K562 (cell line): Measurements from ENCODE around the gene PDE4D. TPM values are rescaled to one million over a fixed set of nuclear protein-coding genes. Genes with fewer than 3 reads are reported as not detected.

Source experiments
- ATAC-seq: fragments of 200-7000 bp; cut with Tn5 transposase; 3 replicates; pipeline ENCODE4 v1.9.1; 2020; ENCODE audit warnings: moderate library complexity
- BruUV-seq: library from RNA; stranded (reverse); fragments of 400-500 nt; replicated peaks from 2 replicates; lab custom pipeline; 2021; lab: Mats Ljungman, UMichigan
- CTCF ChIA-PET: fragments of 300-600 bp; formaldehyde crosslinking; extraction: SDS; loops from one replicate; lab custom pipeline; 2021; ENCODE audit warnings: low intra/inter-chr PET ratio; lab: Yijun Ruan, JAX
- POLR2A ChIA-PET: fragments of 300-600, 350-650 bp; sonication (Branson Sonifier 250); formaldehyde crosslinking; extraction: SDS; loops from one replicate; lab custom pipeline; 2021; ENCODE audit warnings: antibody characterized with exemption, inconsistent platforms; lab: Yijun Ruan, JAX
- DNase-seq, 4 experiments: peaks; one replicate each; pipeline versions ENCODE4 v3.0.0 to v3.0.0-alpha.2; 2011 to 2018; ENCODE audit warnings: low spot score in 3 of 4, mixed read lengths in 3 of 4; ENCODE audit errors: extremely low read depth in 1 of 4
- FAIRE-seq: peaks from 2 replicates; lab custom pipeline; 2011; peaks lifted over from hg19 to GRCh38; lab: Jason Lieb, UNC
- H2AFZ ChIP-seq: 2 replicates; pipeline ENCODE4 v1.6.0; 2011; ENCODE audit warnings: low read depth, low read length, control low read depth, inconsistent platforms
- H3K27ac ChIP-seq: fragments of 200-600 bp; 3 replicates; pipeline ENCODE4 v1.8.0; 2011; ENCODE audit warnings: low read depth, mild to moderate bottlenecking, control low read depth, inconsistent platforms, low read length, moderate library complexity, mixed read lengths; ENCODE audit errors: extremely low read depth
- H3K27me3 ChIP-seq, 2 experiments: fragments of 300-600 bp in 1 of 2; 2 replicates in 1 of 2; 3 replicates in 1 of 2; pipeline versions ENCODE4 v1.6.0 to v1.8.0; 2011; ENCODE audit warnings: inconsistent platforms in 2 of 2, low read length in 2 of 2, mild to moderate bottlenecking in 1 of 2, mixed read lengths in 1 of 2, moderate library complexity in 1 of 2; ENCODE audit not compliant: control insufficient read depth in 2 of 2, insufficient read depth in 2 of 2
- H3K36me3 ChIP-seq: fragments of 300-600 bp; 3 replicates; pipeline ENCODE4 v1.8.0; 2011; ENCODE audit warnings: mild to moderate bottlenecking, low read length, inconsistent platforms; ENCODE audit not compliant: control insufficient read depth, insufficient read depth
- H3K4me1 ChIP-seq, 2 experiments: fragments of 200-600 bp in 1 of 2; replicated peaks in 1 of 2; 2 replicates in 1 of 2; 3 replicates in 1 of 2; pipeline versions ENCODE4 v1.5.1 to v1.8.0; 2011; ENCODE audit warnings: inconsistent platforms in 2 of 2, low read length in 2 of 2, mild to moderate bottlenecking in 1 of 2, mixed read lengths in 1 of 2, moderate library complexity in 1 of 2; ENCODE audit not compliant: control insufficient read depth in 2 of 2, insufficient read depth in 2 of 2
- H3K4me2 ChIP-seq: 2 replicates; pipeline ENCODE4 v1.6.1; 2011; ENCODE audit warnings: low read length, control low read depth, inconsistent platforms, mixed read lengths; ENCODE audit not compliant: insufficient read depth
- H3K4me3 ChIP-seq: fragments of 200-600 bp; sonication (generic), shearing (Covaris generic); 2 replicates; pipeline ENCODE4 v1.5.1; 2016; ENCODE audit warnings: control low read depth, inconsistent platforms
- H3K79me2 ChIP-seq: fragments of 200-600 bp; 3 replicates; pipeline ENCODE4 v1.8.0; 2011; ENCODE audit warnings: low read length, inconsistent platforms; ENCODE audit not compliant: control insufficient read depth, insufficient read depth
- H3K9ac ChIP-seq, 2 experiments: 2 replicates each; pipeline versions ENCODE4 v1.6.0 to v1.6.1; 2011; ENCODE audit warnings: low read depth in 2 of 2, low read length in 2 of 2, control low read depth in 1 of 2, inconsistent platforms in 1 of 2, mild to moderate bottlenecking in 1 of 2, mixed read lengths in 1 of 2; ENCODE audit not compliant: insufficient read depth in 1 of 2
- H3K9me1 ChIP-seq: one replicate; pipeline ENCODE4 v1.6.0; 2011; ENCODE audit warnings: inconsistent platforms, mild to moderate bottlenecking, low read length, moderate library complexity; ENCODE audit not compliant: control insufficient read depth, insufficient read depth
- H3K9me3 ChIP-seq: replicated peaks from 2 replicates; pipeline ENCODE4 v1.5.1; 2011; ENCODE audit warnings: low read depth, low read length, inconsistent platforms; ENCODE audit not compliant: control insufficient read depth, insufficient read depth
- H4K20me1 ChIP-seq: replicated peaks from 2 replicates; pipeline ENCODE4 v1.6.1; 2011; ENCODE audit warnings: low read length, inconsistent platforms, mixed read lengths; ENCODE audit not compliant: control insufficient read depth, insufficient read depth
- CREM ChIP-seq: IDR thresholded peaks from 2 replicates; pipeline ENCODE4 v1.6.1; 2014; ENCODE audit warnings: antibody characterized with exemption, low read depth
- FOXA3 ChIP-seq, 2 experiments: fragments of 450-650 bp in 1 of 2; sonication (generic) in 1 of 2; formaldehyde crosslinking; IDR thresholded peaks in 1 of 2; conservative IDR thresholded peaks in 1 of 2; 2 replicates each; pipeline versions ENCODE4 v1.4.0 to v1.8.0; 2020 to 2022; ENCODE audit warnings: mild to moderate bottlenecking in 2 of 2, missing genetic modification reagents in 1 of 2
- KLF16 ChIP-seq: IDR thresholded peaks from 2 replicates; pipeline ENCODE4 v1.6.1; 2016; ENCODE audit warnings: antibody characterized with exemption
- NFIC ChIP-seq: fragments of 450-650 bp; IDR thresholded peaks from 2 replicates; pipeline ENCODE4 v1.6.1; 2017; ENCODE audit warnings: mild to moderate bottlenecking, inconsistent platforms
- NR2C2 ChIP-seq, 2 experiments: fragments of 200-800 bp in 1 of 2; sonication (Bioruptor generic) in 1 of 2; sonication (generic) in 1 of 2; formaldehyde crosslinking in 1 of 2; IDR thresholded peaks; 2 replicates each; pipeline versions ENCODE4 v1.6.1 to v1.8.0; 2016 to 2022; ENCODE audit warnings: mild to moderate bottlenecking in 1 of 2, missing compliant biosample characterization in 1 of 2, missing genetic modification characterization in 1 of 2, missing genetic modification reagents in 1 of 2
- RFX7 ChIP-seq: fragments of 250-450 bp; sonication (Bioruptor Pico); IDR thresholded peaks from 2 replicates; pipeline ENCODE4 v1.5.1; 2021; ENCODE audit warnings: mild to moderate bottlenecking
- ZNF785 ChIP-seq: fragments of 250-450 bp; sonication (Bioruptor Pico); IDR thresholded peaks from 2 replicates; pipeline ENCODE4 v1.4.0; 2020; ENCODE audit warnings: mild to moderate bottlenecking
- WGBS: fragments of 100-300 bp; shearing (Covaris generic); methylation state at CpG from one replicate; pipeline ENCODE4 v1.1.6; 2016; ENCODE audit warnings: low coverage, mixed read lengths; ENCODE audit not compliant: insufficient coverage; ENCODE audit errors: missing lambda C conversion rate; 5-methylcytosine and 5-hydroxymethylcytosine counted together
- in situ Hi-C: fragments of 300-500 bp; cut with MboI; formaldehyde crosslinking; loops from 4 replicates; pipeline ENCODE4 v1.15.0; 2018; ENCODE audit warnings: inconsistent platforms, mixed read lengths
- intact Hi-C: fragments of 100-400 bp; cut with micrococcal nuclease; formaldehyde crosslinking; loops from 2 replicates; pipeline ENCODE4 v1.14.2; 2022
- polyA plus RNA-seq, 8 experiments: library from polyadenylated mRNA; depleted of rRNA in 4 of 8; stranded (reverse) in 5 of 8; unstranded in 3 of 8; fragments of >200 nt; fragmentation: Nextera tagmentation in 2 of 8; fragmentation: Illumina TruSeq in 1 of 8; extraction: Ambion mirVana in 2 of 8; extraction: Trizol in 1 of 8; gene quantifications; 2 replicates each; pipeline versions ENCODE4 v1.2.1 to v1.2.3, GENCODE V29; 2011 to 2014; ENCODE audit warnings: inconsistent platforms in 1 of 8, missing spikeins in 1 of 8
- total RNA-seq, 7 experiments: library from RNA; depleted of rRNA in 6 of 7; stranded (reverse); fragments of >200 nt in 6 of 7; fragmentation: Illumina TruSeq in 2 of 7; extraction: Trizol in 2 of 7; gene quantifications; 2 replicates each; pipeline versions ENCODE4 v1.2.1 to v1.2.3, GENCODE V29; 2011 to 2021; ENCODE audit warnings: low replicate concordance in 1 of 7
- TF ChIP-seq, protein P1 (sequence below): fragments of 200-400 bp; formaldehyde crosslinking; IDR thresholded peaks from 2 replicates; pipeline ENCODE4 v1.6.1; 2017; ENCODE audit warnings: mild to moderate bottlenecking, low read depth, low read length, moderate library complexity

PDE4D gene
- total and polyA plus RNA-seq, 9 of the 15 experiments (the other 6 are each of a cell fraction or from before 2014, with no cell fraction given) = 0.04 to 0.46 (median 0.13) TPM

DNA sequence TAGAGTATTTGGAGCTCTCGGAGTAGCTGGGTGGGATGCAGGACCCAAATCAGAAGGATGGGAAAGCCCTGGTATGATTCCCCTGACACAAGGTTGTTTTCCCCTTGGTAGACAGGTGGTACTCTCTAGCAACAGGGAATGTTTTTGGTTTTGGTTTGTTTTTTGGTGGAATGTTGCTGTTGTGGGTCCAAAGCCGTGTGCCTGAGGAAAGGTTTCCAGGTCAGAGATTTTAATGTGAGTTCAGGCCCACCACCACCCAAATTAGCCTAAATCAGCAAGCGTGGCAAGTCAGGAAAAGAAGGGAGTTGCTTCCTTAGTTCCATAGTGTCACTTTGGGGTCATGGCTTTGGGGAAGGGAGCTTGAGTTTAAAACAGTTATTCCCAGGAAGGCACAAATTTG, 925.2 kb downstream of the PDE4D start (continued):
- TF ChIP-seq, protein P1, sequence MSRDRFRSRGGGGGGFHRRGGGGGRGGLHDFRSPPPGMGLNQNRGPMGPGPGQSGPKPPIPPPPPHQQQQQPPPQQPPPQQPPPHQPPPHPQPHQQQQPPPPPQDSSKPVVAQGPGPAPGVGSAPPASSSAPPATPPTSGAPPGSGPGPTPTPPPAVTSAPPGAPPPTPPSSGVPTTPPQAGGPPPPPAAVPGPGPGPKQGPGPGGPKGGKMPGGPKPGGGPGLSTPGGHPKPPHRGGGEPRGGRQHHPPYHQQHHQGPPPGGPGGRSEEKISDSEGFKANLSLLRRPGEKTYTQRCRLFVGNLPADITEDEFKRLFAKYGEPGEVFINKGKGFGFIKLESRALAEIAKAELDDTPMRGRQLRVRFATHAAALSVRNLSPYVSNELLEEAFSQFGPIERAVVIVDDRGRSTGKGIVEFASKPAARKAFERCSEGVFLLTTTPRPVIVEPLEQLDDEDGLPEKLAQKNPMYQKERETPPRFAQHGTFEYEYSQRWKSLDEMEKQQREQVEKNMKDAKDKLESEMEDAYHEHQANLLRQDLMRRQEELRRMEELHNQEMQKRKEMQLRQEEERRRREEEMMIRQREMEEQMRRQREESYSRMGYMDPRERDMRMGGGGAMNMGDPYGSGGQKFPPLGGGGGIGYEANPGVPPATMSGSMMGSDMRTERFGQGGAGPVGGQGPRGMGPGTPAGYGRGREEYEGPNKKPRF = no peak

DNA sequence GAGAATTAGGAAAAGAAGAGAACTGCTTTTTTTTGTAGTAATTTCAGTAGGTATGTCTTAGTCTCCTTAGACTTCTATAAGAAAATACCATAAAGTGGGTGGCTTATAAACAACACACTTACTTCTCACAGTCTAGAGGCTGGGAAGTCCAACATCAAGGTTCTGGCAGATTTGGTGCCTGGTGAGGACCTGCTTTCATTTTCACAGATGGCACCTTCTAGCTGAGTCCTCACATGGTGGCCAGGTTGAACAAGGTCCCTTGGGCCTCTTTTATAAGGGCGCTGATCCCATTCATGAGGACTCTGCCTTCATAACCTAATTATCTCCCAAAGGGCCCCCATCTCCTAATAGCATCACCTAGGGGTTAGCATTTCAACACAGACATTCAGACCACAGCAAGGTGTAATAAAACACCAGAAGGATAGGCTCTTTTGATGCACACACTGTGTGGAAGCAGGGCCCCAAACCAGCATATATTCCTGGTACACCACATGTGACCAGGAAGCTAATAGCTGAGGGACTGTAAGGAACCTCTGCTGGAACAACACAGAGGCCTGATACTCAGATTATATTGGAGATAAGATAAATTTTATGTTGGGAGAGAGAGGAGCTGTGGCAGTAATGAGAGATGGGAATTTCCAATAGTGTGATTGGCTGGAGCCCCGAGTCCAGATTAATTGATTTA, 925.8 kb downstream of the PDE4D start:
- FAIRE-seq = no peak
- Histone ChIP-seq H3K79me2 (no peaks in the 10 kb centered on the region), H3K27ac (no peak overlapping the region), H2AFZ (no peak overlapping the region)
- in situ Hi-C loops (no loop called here), intact Hi-C loops (no loop called here)
- TF ChIP-seq NR2C2 (CRISPR knock-in tag; IDR thresholded peaks at IDR 0.05) (no peak), NR2C2 (tag; IDR thresholded peaks at IDR 0.05) (no peak), RFX7 (CRISPR knock-in tag) (no peak), FOXA3 (CRISPR knock-in tag; conservative IDR thresholded peaks at IDR 0.05 in 1 of 2, IDR thresholded peaks at IDR 0.05 in 1 of 2) (no peak), NFIC (no peak), CREM (no peak), ZNF785 (CRISPR knock-in tag) (no peak), KLF16 (no peak)
- TF ChIP-seq, all 486 proteins: peak for 0
- DNase-seq = no peak
- no peaks in the 10 kb centered on the region for H3K27me3 ChIP-seq
- no peak overlapping the region for H3K4me3 ChIP-seq
- H3K36me3 ChIP-seq = no peaks in the 10 kb centered on the region
- BruUV-seq = no TSS peak
- no peaks in the 10 kb centered on the region for H3K9me1 ChIP-seq
- ChIA-PET POLR2A (no interaction called here), CTCF (no interaction called here)
- 8% methylated on average over 2 of the region's 2 CpGs for WGBS
- no peak for ATAC-seq
- H3K9me3 ChIP-seq = no peaks in the 10 kb centered on the region
- no peak overlapping the region for H3K9ac ChIP-seq
- H3K4me2 ChIP-seq = no peak overlapping the region
- H4K20me1 ChIP-seq = no peaks in the 10 kb centered on the region
- no peaks in the 10 kb centered on the region for H3K4me1 ChIP-seq
